Measurements from ENCODE around the gene USP32.
"Not testable (repeated sequence)": the region's sequence is repeated elsewhere in the genome, so short reads cannot be mapped to it uniquely, and the experiment has no call there.

The USP32 gene

DNA sequence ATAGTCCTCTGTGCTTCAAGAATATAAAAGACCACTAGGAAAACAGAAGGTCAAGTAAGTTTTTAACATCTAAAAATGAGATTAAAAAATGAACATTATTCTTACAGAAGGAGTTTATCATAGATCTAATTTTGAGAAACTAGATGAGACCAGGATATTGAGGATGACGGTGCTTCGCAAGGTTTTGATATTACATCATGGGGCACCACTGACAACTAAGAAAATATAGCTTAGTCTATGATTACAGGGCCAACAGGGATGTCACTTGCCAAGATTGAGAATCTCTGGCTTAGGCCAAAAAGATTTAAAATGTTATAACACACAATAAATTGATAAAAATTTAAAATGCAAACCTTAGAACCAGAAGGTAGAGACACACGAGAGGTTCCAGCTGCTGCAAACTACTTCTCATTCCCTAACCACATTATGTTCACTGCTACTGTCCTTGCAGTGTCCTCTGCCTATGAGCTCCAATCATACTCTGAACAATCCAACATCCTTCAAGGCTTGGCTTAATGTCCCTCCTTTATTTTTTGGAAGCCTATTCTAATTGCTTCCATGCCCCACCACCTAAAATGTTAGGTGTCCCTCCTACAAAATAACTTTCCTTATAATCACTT is 33.2 kb downstream of the USP32 start:
- Histone ChIP-seq H3K9me3 (ENCODE audit: control insufficient read depth, low read length) (no peaks in the 10 kb centered on the region), H3K36me3 (ENCODE audit: control insufficient read depth, insufficient read depth, low read length) (no peaks in the 10 kb centered on the region), H3K27me3 (ENCODE audit: control insufficient read depth, insufficient read depth, low read length) (no peaks in the 10 kb centered on the region), H3K4me1 (ENCODE audit: control insufficient read depth, insufficient read depth, low read length) (peaks cover 12% of the 10 kb centered on the region), H3K9ac (ENCODE audit: low read length) (no peak overlapping the region), H3K4me3 (ENCODE audit: low read length) (no peak overlapping the region)

DNA sequence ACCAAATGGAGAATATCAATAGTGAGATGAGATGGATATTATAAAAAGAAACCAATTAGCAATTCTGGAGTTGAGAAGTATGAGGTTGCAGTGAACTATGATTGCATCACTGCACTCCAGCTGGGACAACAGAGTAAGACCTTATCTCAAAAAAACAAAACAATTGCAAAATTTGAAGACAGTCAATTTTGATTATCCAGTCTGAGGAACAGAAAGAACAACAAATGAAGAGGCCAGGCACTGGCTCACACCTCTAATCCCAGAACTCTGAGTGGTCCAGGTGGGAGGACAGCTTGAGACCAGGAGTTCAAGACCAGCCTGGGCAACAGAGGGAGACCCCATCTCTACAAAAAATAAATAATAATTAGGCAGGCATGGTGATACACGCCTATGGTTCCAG is 35.0 kb downstream of the USP32 start:
- H3K4me3 ChIP-seq (ENCODE audit: low read length), result no peak overlapping the region
- H3K27me3 ChIP-seq (ENCODE audit: control insufficient read depth, insufficient read depth, low read length), result no peaks in the 10 kb centered on the region
- peaks cover 12% of the 10 kb centered on the region for H3K4me1 ChIP-seq (ENCODE audit: control insufficient read depth, insufficient read depth, low read length)
- no peaks in the 10 kb centered on the region for H3K9me3 ChIP-seq (ENCODE audit: control insufficient read depth, low read length)
- H3K36me3 ChIP-seq (ENCODE audit: control insufficient read depth, insufficient read depth, low read length), result no peaks in the 10 kb centered on the region
- H3K9ac ChIP-seq (ENCODE audit: low read length), result no peak overlapping the region

DNA sequence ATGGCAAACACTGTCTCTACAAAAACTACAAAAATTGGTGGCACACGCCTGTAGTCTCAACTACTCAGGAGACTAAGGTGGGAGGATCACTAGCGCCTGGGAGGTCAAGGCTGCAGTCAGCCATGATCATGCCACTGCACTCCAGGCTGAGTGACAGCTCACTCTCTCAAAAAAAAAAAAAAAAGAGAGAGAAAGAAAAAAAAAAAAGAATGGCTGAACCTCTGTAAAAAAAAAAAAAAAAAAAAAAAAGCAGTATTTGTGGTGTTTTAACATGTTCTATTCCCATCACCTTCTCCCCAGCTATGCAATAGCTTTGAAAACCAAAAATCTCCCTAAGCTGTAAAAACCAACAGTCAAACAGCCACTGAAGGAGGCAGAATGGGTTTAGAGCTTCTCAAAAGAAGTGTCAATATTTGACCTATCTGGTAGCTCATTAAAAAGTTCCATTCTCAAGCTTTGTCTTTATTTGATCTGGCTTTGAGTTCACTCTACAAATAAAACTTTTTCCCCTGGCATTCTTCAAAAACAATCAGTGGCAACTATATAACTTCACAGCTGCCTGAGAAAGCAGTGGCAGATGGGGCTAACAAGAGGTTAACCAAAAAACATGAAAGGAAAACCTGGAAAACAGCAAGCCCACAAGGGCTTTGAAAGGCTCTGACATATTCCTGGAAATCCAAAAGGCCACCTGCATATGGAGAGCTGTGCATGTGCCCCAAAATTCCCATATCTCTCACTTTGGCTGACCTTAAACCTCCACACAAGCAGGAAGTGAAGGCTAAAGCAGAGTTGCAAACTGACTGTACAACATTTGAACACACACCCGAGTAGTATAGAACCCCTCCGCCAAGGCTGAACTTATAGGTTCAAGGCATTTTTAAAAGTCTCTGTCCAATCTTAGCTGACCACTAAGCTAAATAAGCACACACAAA is 36.0 kb downstream of the USP32 start:
- Histone ChIP-seq H3K4me1 (ENCODE audit: control insufficient read depth, insufficient read depth, low read length) (peaks cover 12% of the 10 kb centered on the region), H3K9ac (ENCODE audit: low read length) (no peak overlapping the region), H3K27me3 (ENCODE audit: control insufficient read depth, insufficient read depth, low read length) (no peaks in the 10 kb centered on the region), H3K36me3 (ENCODE audit: control insufficient read depth, insufficient read depth, low read length) (no peaks in the 10 kb centered on the region), H3K4me3 (ENCODE audit: low read length) (no peak overlapping the region), H3K9me3 (ENCODE audit: control insufficient read depth, low read length) (no peaks in the 10 kb centered on the region)

DNA sequence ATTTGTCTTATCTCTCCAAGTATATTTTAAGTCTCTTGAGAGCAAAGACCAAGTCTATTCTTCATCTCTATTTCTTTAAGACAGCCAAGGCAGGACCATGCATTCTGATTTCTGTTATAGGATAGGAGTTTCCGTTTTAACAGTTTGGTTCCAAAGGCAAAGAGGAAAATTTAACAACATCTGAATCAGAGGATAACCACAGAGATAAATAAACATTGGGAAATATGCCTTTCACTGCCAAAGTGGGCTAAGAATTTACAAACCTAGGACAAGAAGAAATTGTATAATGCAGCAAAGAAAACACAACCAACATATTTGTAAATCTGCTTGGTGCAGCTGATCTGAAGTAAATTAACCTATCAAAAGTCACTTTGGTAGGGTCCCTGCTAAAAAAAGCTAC is 37.7 kb downstream of the USP32 start:
- Histone ChIP-seq H3K4me3 (ENCODE audit: low read length) (no peak overlapping the region), H3K9me3 (ENCODE audit: control insufficient read depth, low read length) (no peaks in the 10 kb centered on the region), H3K9ac (ENCODE audit: low read length) (no peak overlapping the region), H3K4me1 (ENCODE audit: control insufficient read depth, insufficient read depth, low read length) (peaks cover 12% of the 10 kb centered on the region), H3K27me3 (ENCODE audit: control insufficient read depth, insufficient read depth, low read length) (no peaks in the 10 kb centered on the region), H3K36me3 (ENCODE audit: control insufficient read depth, insufficient read depth, low read length) (no peaks in the 10 kb centered on the region)

DNA sequence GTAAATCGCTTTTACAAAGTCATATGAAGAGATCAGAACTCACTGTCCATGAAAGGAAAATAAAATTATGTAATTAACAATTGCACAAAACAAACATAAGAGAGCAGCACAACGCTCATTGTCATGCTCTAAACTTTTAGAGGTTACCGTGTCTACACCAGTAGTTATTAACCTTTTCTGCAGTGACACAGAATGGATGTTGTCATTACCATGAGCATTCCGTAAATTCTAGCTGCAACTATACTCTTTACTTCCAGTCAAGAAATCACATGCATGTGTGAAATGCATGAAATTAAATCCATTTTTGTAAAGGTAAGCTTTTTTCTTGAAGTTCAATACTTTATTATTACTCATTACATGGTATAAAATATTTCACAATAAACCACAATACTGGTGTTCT is 38.2 kb downstream of the USP32 start:
- H3K9ac ChIP-seq (ENCODE audit: low read length), result no peak overlapping the region
- no peak overlapping the region for H3K4me3 ChIP-seq (ENCODE audit: low read length)
- no peaks in the 10 kb centered on the region for H3K9me3 ChIP-seq (ENCODE audit: control insufficient read depth, low read length)
- no peaks in the 10 kb centered on the region for H3K36me3 ChIP-seq (ENCODE audit: control insufficient read depth, insufficient read depth, low read length)
- H3K27me3 ChIP-seq (ENCODE audit: control insufficient read depth, insufficient read depth, low read length), result no peaks in the 10 kb centered on the region
- H3K4me1 ChIP-seq (ENCODE audit: control insufficient read depth, insufficient read depth, low read length), result peaks cover 12% of the 10 kb centered on the region

DNA sequence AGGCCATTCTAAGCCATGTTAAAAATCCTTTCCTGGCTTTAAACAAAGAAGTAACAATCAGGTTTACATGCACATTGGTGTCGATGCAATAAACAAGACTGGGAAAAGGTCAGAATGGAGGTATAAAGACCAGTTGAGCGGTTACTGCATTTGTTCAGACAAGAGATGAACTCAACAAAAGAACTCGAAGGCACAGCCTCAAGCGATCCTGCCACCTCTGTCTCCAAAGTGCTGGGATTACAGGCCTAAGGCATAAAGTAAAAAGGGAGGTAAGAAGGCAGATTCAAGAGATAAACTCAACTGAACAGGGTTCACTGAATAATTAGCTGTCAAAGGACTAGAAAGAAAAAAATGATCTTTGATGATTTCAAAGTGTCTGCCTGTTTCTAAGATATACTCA is 39.4 kb downstream of the USP32 start:
- Histone ChIP-seq H3K4me3 (ENCODE audit: low read length) (no peak overlapping the region), H3K4me1 (ENCODE audit: control insufficient read depth, insufficient read depth, low read length) (peaks cover 12% of the 10 kb centered on the region), H3K27me3 (ENCODE audit: control insufficient read depth, insufficient read depth, low read length) (no peaks in the 10 kb centered on the region), H3K9me3 (ENCODE audit: control insufficient read depth, low read length) (no peaks in the 10 kb centered on the region), H3K36me3 (ENCODE audit: control insufficient read depth, insufficient read depth, low read length) (no peaks in the 10 kb centered on the region), H3K9ac (ENCODE audit: low read length) (no peak overlapping the region)

DNA sequence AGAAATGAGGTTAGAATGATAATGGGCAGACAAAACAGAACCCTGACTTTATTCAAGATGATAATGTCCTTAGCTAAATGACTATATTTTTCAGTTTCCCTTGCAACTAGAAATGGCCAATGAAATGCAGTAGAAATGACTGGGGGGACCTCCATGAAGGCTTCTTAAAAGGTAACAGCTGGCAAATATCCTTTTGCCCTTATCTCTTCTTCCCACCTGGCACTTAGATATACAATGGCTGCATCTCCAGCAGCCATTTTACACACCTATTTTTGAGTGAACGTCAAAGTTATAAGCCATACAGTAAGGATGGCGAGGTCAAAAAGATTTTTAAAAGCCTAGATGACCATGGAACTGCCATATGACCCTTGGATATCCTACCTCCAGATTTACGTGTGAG is 39.9 kb downstream of the USP32 start:
- Histone ChIP-seq H3K9me3 (ENCODE audit: control insufficient read depth, low read length) (no peaks in the 10 kb centered on the region), H3K4me3 (ENCODE audit: low read length) (no peak overlapping the region), H3K27me3 (ENCODE audit: control insufficient read depth, insufficient read depth, low read length) (no peaks in the 10 kb centered on the region), H3K9ac (ENCODE audit: low read length) (no peak overlapping the region), H3K36me3 (ENCODE audit: control insufficient read depth, insufficient read depth, low read length) (no peaks in the 10 kb centered on the region), H3K4me1 (ENCODE audit: control insufficient read depth, insufficient read depth, low read length) (peaks cover 12% of the 10 kb centered on the region)

DNA sequence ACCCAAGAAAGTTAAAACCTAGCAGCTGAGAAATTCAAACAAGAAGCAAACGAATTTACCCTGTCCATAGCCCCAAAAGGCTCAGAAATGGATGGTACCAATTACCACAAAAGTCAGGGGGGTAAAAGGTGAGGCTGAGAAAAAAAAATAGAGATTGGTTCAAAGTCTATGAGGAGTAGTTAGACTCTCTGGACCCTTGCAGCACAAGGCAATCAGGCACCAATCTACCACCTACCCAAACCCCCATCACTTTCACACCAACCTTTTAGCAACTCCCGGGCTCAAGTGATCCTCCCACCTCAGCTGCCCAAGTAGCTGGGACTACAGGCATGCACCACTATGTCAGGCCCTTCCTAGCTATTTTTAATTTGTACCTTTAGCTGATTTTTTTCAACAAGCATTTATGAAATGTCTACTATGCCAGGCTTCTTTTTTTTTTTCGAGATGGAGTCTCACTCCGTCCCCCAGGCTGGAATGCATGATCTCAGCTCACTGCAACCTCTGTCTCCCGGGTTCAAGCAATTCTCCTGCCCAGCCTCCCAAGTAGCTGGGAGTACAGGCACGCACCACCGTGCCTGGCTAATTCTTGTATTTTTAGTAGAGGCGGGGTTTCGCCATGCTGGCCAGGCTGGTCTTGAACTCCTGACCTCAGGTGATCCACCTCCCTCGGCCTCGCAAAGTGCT is 40.8 kb downstream of the USP32 start:
- Histone ChIP-seq H3K9me3 (ENCODE audit: control insufficient read depth, low read length) (no peaks in the 10 kb centered on the region), H3K4me1 (ENCODE audit: control insufficient read depth, insufficient read depth, low read length) (peaks cover 8% of the 10 kb centered on the region), H3K36me3 (ENCODE audit: control insufficient read depth, insufficient read depth, low read length) (no peaks in the 10 kb centered on the region), H3K4me3 (ENCODE audit: low read length) (no peak overlapping the region), H3K27me3 (ENCODE audit: control insufficient read depth, insufficient read depth, low read length) (no peaks in the 10 kb centered on the region), H3K9ac (ENCODE audit: low read length) (no peak overlapping the region)

DNA sequence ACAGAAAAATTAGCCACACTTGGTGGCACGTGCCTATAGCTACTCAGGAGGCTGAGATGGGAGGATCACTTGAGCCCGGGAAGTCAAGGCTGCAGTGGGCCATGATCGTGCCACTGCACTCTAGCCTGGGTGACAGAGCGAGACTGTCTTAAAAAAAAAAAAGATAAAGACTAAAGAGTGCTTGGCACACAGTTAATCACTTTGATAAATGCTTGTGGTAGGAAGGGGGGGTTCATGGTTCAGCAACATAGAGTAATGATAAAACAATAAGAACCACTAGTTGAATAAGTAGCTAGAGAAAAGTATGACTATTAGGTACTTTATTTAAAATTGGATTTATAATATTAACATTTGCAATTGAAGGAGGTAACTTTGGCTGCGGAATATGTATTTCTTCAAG is 43.3 kb downstream of the USP32 start:
- no peaks in the 10 kb centered on the region for H3K27me3 ChIP-seq (ENCODE audit: control insufficient read depth, insufficient read depth, low read length)
- H3K9me3 ChIP-seq (ENCODE audit: control insufficient read depth, low read length), result no peaks in the 10 kb centered on the region
- H3K36me3 ChIP-seq (ENCODE audit: control insufficient read depth, insufficient read depth, low read length), result no peaks in the 10 kb centered on the region
- no peak overlapping the region for H3K4me3 ChIP-seq (ENCODE audit: low read length)
- no peak overlapping the region for H3K9ac ChIP-seq (ENCODE audit: low read length)
- no peaks in the 10 kb centered on the region for H3K4me1 ChIP-seq (ENCODE audit: control insufficient read depth, insufficient read depth, low read length)

DNA sequence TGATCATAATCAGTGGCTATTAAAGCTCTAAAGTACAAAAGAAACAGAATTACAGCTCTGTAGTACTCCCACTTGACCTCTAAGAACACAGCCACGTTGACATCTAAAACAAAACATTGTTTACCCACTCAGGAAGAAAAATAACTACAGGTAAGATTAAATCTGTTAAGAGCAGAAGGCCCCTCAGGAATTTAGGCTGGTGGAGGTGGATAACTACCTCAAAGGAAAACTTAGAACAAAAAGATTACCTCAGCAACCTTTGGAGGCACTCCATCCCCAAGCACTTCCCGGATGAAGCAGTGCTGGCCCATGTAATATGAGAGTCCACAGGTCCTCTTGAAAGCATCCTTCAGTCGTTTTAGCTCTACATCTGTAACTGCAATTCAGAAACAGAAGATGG is 46.7 kb downstream of the USP32 start:
- Histone ChIP-seq H3K4me1 (ENCODE audit: control insufficient read depth, insufficient read depth, low read length) (no peaks in the 10 kb centered on the region), H3K4me3 (ENCODE audit: low read length) (no peak overlapping the region), H3K27me3 (ENCODE audit: control insufficient read depth, insufficient read depth, low read length) (no peaks in the 10 kb centered on the region), H3K9ac (ENCODE audit: low read length) (no peak overlapping the region), H3K36me3 (ENCODE audit: control insufficient read depth, insufficient read depth, low read length) (no peaks in the 10 kb centered on the region), H3K9me3 (ENCODE audit: control insufficient read depth, low read length) (no peaks in the 10 kb centered on the region)

DNA sequence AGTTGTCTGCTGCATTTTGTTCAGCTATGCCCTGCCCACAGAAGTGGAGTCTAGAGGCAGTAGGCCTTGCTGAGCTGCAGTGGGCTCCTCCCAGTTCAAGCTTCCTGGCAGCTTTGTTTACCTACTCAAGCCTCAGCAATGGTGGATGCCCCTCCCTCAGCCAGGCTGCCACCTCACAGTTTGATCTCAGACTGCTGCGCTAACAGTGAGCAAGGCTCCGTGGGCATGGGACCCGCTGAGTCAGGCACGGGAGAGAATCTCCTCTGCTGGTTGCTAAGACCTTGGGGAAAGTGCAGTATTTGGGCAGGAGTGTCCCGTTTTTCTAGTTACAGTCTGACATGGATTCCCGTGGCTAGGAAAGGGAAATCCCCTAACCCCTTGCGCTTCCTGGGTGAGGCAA is 49.4 kb downstream of the USP32 start:
- not testable (repeated sequence) for H3K27me3 ChIP-seq (ENCODE audit: control insufficient read depth, insufficient read depth, low read length); H3K9me3 ChIP-seq (ENCODE audit: control insufficient read depth, low read length); H3K4me3 ChIP-seq (ENCODE audit: low read length); H3K4me1 ChIP-seq (ENCODE audit: control insufficient read depth, insufficient read depth, low read length); H3K9ac ChIP-seq (ENCODE audit: low read length); H3K36me3 ChIP-seq (ENCODE audit: control insufficient read depth, insufficient read depth, low read length)

DNA sequence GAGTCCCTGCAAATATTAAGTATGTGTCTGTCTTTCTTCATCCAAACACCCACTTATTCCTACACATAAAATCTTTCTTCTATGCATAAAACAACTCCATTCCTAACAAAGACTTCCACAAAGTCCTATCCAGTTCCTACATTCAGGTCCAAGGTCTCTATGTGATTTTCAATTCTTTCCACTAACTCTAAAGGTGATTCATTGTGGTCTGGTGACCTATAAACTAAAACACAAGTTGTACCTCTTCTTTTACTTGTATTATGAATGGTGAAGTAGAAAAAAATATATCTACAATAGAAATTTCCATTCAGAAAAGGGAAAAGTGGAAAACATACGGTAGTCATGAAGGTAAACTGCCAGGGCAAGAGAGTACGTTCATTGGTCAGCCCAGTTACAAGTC is 56.6 kb downstream of the USP32 start:
- H3K4me1 ChIP-seq (ENCODE audit: control insufficient read depth, insufficient read depth, low read length), result no peaks in the 10 kb centered on the region
- no peaks in the 10 kb centered on the region for H3K36me3 ChIP-seq (ENCODE audit: control insufficient read depth, insufficient read depth, low read length)
- H3K9ac ChIP-seq (ENCODE audit: low read length), result no peak overlapping the region

More for the DNA sequence above, 56.6 kb downstream of the USP32 start:
- Histone ChIP-seq H3K4me3 (ENCODE audit: low read length) (no peak overlapping the region), H3K27me3 (ENCODE audit: control insufficient read depth, insufficient read depth, low read length) (no peaks in the 10 kb centered on the region), H3K9me3 (ENCODE audit: control insufficient read depth, low read length) (no peaks in the 10 kb centered on the region)
